WTC11 (cell line): ENCODE results near the gene DNAJC16.
"Not testable (repeated sequence)": the region's sequence is repeated elsewhere in the genome, so short reads cannot be mapped to it uniquely, and the experiment has no call there.

Source experiments
- CTCF ChIP-seq: fragments of 200-600 bp; IDR thresholded peaks from 2 replicates; pipeline ENCODE4 v1.8.0; 2022; ENCODE audit warnings: antibody characterized with exemption
- EMX1 ChIP-seq: fragments of 250-450 bp; sonication (Bioruptor Pico); IDR thresholded peaks from 2 replicates; pipeline ENCODE4 v1.8.0; 2021; ENCODE audit warnings: mild to moderate bottlenecking
- GRHL2 ChIP-seq: fragments of 250-450 bp; sonication (Bioruptor Pico); IDR thresholded peaks from 2 replicates; pipeline ENCODE4 v1.8.0; 2022; ENCODE audit warnings: mild to moderate bottlenecking, moderate library complexity; ENCODE audit not compliant: insufficient replicate concordance, severe bottlenecking
- JUN ChIP-seq: sonication (generic); formaldehyde crosslinking; IDR thresholded peaks from 2 replicates; pipeline ENCODE4 v1.8.0; 2023; ENCODE audit warnings: mild to moderate bottlenecking, missing genetic modification reagents
- KAT7 ChIP-seq: sonication (generic); formaldehyde crosslinking; IDR thresholded peaks from 2 replicates; pipeline ENCODE4 v1.8.1; 2023; ENCODE audit warnings: missing genetic modification reagents, mild to moderate bottlenecking, borderline replicate concordance
- NR2C2 ChIP-seq: sonication (generic); formaldehyde crosslinking; IDR thresholded peaks from 2 replicates; pipeline ENCODE4 v1.8.0; 2022; ENCODE audit warnings: mild to moderate bottlenecking, missing genetic modification reagents
- NR3C1 ChIP-seq: sonication (generic); formaldehyde crosslinking; conservative IDR thresholded peaks from 2 replicates; pipeline ENCODE4 v1.8.1; 2023; ENCODE audit warnings: low read depth, mild to moderate bottlenecking, missing genetic modification reagents
- TP53 ChIP-seq: sonication (generic); formaldehyde crosslinking; IDR thresholded peaks from 2 replicates; pipeline ENCODE4 v1.8.1; 2023; ENCODE audit warnings: mild to moderate bottlenecking, missing genetic modification reagents
- ZNF317 ChIP-seq: sonication (generic); formaldehyde crosslinking; IDR thresholded peaks from 2 replicates; pipeline ENCODE4 v1.8.1; 2023; ENCODE audit warnings: low read depth, mild to moderate bottlenecking, moderate library complexity, missing genetic modification reagents, borderline replicate concordance
- TF ChIP-seq, protein P1 (sequence below): sonication (generic); formaldehyde crosslinking; IDR thresholded peaks from 2 replicates; pipeline ENCODE4 v1.8.0; 2022; ENCODE audit warnings: mild to moderate bottlenecking, missing genetic modification reagents

DNA sequence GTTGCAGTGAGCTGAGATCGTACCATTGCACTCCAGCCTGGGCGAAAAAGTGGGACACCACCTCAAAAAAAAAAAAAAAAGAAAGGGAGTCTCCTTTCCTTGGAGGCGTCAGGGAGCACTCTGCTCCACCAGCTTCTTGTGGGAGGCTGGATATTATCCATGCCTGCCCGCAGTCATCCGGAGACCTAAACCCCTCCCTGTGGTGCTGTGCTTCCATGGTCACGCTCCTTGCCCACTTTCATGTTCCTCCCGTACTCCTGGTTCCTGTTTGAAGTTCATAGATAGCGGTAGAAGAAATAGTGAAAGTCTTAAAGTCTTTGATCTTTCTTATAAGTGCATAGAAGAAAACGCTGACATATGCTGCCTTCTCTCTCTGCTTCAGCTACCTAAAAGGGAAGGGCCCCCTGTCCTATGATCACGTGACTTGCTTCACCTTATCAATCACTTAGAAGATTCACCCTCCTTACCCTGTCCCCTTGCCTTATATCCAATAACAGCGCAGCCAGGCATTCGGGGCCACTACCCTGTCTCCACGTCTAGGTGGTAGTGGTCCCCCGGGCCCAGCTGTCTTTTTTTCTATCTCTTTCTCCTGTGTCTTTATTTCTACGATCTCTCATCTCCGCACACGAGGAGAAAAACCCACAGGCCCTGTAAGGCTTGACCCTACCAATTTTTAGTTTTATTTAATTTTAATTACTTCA lies 5.3 kb upstream of the DNAJC16 start:
- not testable (repeated sequence) for TF ChIP-seq TP53 (CRISPR knock-in tag); CTCF; ZNF317 (CRISPR knock-in tag); GRHL2 (CRISPR knock-in tag); NR3C1 (CRISPR knock-in tag); JUN (CRISPR knock-in tag); KAT7 (CRISPR knock-in tag); NR2C2; EMX1 (CRISPR knock-in tag)
- TF ChIP-seq, protein P1, sequence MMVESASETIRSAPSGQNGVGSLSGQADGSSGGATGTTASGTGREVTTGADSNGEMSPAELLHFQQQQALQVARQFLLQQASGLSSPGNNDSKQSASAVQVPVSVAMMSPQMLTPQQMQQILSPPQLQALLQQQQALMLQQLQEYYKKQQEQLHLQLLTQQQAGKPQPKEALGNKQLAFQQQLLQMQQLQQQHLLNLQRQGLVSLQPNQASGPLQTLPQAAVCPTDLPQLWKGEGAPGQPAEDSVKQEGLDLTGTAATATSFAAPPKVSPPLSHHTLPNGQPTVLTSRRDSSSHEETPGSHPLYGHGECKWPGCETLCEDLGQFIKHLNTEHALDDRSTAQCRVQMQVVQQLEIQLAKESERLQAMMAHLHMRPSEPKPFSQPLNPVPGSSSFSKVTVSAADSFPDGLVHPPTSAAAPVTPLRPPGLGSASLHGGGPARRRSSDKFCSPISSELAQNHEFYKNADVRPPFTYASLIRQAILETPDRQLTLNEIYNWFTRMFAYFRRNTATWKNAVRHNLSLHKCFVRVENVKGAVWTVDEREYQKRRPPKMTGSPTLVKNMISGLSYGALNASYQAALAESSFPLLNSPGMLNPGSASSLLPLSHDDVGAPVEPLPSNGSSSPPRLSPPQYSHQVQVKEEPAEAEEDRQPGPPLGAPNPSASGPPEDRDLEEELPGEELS (CRISPR knock-in tag), result not testable (repeated sequence)
